Retinal pigment epithelial cell (primary cell): Measurements from ENCODE around the gene RPRD1B.

Experiments used
- DNase-seq: peaks from one replicate; pipeline ENCODE4 v3.0.0-alpha.2; 2010; ENCODE audit warnings: low read depth
- H3K4me3 ChIP-seq: 2 replicates; pipeline ENCODE4 v1.5.1; 2011; ENCODE audit warnings: mild to moderate bottlenecking, low read length, control low read depth, moderate library complexity
- CTCF ChIP-seq: conservative IDR thresholded peaks from 2 replicates; pipeline ENCODE4 v1.5.1; 2011; ENCODE audit warnings: low read depth, low read length, control low read depth, inconsistent platforms

Gene RPRD1B

GRCh38 chr20:38075161-38075998 lies 41.8 kb downstream of the RPRD1B start:
- DNase-seq = no peak
- TF ChIP-seq CTCF = no peak
- H3K4me3 ChIP-seq = no peak overlapping the region

- TF ChIP-seq CTCF = no peak
- no peak for DNase-seq
- no peak overlapping the region for H3K4me3 ChIP-seq
These were observed 43.0 kb downstream of the RPRD1B start for GRCh38 chr20:38076548-38076947.

GRCh38 chr20:38078084-38078483 lies 44.5 kb downstream of the RPRD1B start:
- H3K4me3 ChIP-seq = no peak overlapping the region
- no peak for TF ChIP-seq CTCF
- no peak for DNase-seq

- DNase-seq = no peak
- no peak overlapping the region for H3K4me3 ChIP-seq
- TF ChIP-seq CTCF = no peak
These were observed 45.8 kb downstream of the RPRD1B start for GRCh38 chr20:38079353-38079752.

GRCh38 chr20:38081575-38081974 lies 48.0 kb downstream of the RPRD1B start:
- no peak overlapping the region for H3K4me3 ChIP-seq
- no peak for DNase-seq
- TF ChIP-seq CTCF = no peak

GRCh38 chr20:38082894-38083293 lies 49.3 kb downstream of the RPRD1B start:
- TF ChIP-seq CTCF = no peak
- H3K4me3 ChIP-seq = no peak overlapping the region
- no peak for DNase-seq
